Skin epidermis (tissue), 12 donors: ENCODE measurements around the gene CNTNAP2.
"Not testable (repeated sequence)": the region's sequence is repeated elsewhere in the genome, so short reads cannot be mapped to it uniquely, and the experiment has no call there.

ENCODE experiments used
- H3K27ac ChIP-seq, 21 experiments: fragments of 200-600 bp; sonication (generic) in 11 of 21; one replicate each; pipeline ENCODE4 v1.5.0; 2020; ENCODE audit warnings: mild to moderate bottlenecking in 3 of 21, inconsistent platforms in 2 of 21, moderate library complexity in 2 of 21
- H3K4me3 ChIP-seq, 7 experiments: fragments of 200-600 bp; sonication (generic) in 2 of 7; one replicate each; pipeline ENCODE4 v1.5.0; 2020; ENCODE audit warnings: inconsistent platforms in 2 of 7, mild to moderate bottlenecking in 2 of 7, moderate library complexity in 1 of 7

The CNTNAP2 gene

GRCh38 chr7:147541261-147541660 lies 1424.7 kb downstream of the CNTNAP2 start:
- Histone ChIP-seq H3K27ac (no peak overlapping the region), H3K4me3 (no peak overlapping the region)

GRCh38 chr7:147547252-147547897 lies 1430.8 kb downstream of the CNTNAP2 start:
- Histone ChIP-seq H3K4me3 (no peak overlapping the region), H3K27ac (no peak overlapping the region)

DNA sequence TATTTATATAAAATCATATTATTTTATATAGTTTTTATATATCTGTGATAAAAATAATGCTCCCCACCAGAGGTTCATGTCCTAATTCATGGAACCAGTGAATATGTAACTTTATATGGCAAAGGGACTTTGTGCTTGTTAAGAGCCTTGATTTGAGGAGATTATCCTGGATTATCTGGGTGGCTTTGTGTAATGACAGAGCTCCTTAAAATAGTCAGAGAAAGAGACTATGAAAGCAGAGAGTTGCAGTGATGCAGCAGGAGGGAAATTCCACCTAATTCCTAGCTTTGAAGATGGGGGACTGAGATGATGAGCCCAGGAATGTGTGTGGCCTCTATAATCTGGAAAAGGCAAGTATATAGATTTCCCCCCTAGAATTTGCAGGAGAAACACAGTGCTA lies 1439.7 kb downstream of the CNTNAP2 start:
- Histone ChIP-seq H3K4me3 (no peak overlapping the region), H3K27ac (no peak overlapping the region)

DNA sequence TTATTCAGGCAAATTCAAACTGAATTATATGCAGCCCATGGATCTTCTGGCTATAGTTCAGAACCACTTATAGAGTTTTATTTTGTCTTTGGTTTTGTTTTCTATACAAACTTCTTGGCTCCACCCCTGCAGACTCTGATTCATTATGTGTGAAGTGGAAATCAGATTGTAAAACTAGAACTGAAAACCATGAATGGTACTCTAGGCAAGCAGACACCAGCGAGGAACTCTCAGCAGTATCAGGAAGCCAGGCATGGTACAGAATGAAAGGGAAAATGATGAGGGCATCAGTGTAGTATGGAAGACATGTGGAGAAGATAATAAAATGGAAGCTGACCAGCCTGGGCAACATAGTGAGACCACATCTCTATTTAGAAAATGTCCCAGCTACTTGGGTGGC lies 1447.1 kb downstream of the CNTNAP2 start:
- H3K27ac ChIP-seq, result no peak overlapping the region
- H3K4me3 ChIP-seq, result no peak overlapping the region

GRCh38 chr7:147564786-147565476 lies 1448.3 kb downstream of the CNTNAP2 start:
- Histone ChIP-seq H3K4me3 (no peak overlapping the region), H3K27ac (no peak overlapping the region)

GRCh38 chr7:147567043-147567442 lies 1450.4 kb downstream of the CNTNAP2 start:
- Histone ChIP-seq H3K27ac (no peak overlapping the region), H3K4me3 (no peak overlapping the region)

DNA sequence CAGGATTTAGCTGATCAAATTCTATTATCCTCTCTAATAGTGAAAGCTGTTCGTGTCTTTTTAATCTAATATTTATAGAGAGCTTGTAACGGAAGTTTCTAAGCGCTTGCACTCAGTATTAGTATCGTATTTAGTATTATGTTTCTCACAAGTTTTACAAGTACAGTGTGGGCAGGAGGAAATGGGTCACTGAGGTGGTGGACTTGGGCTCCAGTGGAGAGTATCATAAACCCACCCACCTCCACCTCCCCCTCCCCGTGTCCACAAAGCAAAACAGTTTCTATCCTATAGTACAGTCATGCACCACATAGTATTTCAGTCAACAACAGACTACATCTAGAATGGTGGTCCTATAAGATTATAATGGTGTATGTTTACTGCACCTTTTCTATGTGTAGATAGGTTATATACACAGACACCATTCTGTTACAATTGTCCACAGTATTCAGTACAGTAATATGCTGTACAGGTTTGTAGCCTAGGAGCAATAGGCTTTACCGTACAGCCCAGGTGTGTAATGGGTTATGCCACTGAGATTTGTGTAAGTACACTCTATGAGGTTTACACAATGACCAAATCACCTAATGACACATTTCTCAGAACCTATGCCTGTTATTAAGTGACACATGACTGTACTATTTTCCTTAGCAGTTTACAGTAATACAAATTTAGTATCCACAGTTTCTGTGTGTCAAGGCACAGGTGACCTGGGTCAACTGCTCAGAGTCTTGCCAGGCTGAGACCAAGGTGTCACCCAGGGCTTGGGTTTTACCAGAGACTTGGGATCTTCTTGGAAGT lies 1452.7 kb downstream of the CNTNAP2 start:
- Histone ChIP-seq H3K4me3 (no peak overlapping the region), H3K27ac (no peak overlapping the region)

GRCh38 chr7:147570390-147570789 lies 1453.8 kb downstream of the CNTNAP2 start:
- Histone ChIP-seq H3K4me3 (no peak overlapping the region), H3K27ac (no peak overlapping the region)

DNA sequence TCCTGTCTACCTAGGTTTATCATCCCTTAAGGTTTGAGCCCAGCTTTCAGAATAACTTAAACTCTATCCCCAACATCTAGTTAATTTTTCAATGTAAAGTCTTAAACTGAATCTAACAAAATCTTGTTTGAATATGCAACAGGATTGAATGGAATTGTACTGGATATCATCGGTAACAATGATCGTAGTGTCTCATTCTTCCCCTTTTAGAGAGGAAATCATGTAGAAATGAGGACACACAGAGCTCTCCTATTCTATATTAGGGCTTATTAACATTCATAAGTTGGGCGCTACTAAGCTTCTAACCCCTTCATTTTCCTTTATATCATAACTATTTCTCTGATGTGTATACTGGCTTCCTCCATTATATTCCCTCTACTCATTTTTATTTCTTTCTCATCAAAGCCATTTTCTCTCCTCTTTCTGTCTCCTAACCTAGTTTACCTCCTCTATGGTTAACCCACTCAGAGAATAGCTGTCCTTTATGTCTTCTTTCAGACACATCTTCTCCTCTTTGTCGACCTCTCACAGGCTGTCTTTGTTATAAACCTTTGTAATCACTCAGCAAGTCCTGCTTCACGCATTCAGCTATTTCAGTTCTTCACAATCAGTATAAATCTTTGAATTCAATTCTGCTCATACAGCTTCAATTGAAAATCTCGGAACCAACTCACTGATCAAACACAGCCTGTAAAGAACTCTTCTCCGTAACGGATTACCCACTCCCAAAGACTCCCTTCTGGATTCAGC lies 1455.0 kb downstream of the CNTNAP2 start:
- Histone ChIP-seq H3K4me3 (no peak overlapping the region), H3K27ac (no peak overlapping the region)

DNA sequence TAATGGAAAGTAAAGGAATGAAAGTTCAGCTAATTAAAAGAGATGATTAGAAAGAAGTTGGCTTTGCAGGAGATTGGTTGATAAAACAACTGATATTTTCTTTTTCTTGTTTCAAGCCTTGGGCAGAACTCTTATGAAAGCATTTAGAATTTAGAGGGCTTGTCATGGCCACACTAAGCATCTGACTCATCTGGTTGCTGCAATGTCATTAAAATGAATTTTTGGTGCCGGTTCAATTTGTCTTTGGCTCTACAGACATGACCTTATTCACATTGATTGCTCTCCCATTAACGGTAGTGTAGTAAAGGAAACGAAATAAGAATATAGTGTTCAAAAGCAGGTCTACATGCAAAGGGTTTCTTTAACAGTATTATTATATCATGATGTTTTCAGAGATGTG lies 1461.6 kb downstream of the CNTNAP2 start:
- Histone ChIP-seq H3K27ac (no peak overlapping the region), H3K4me3 (no peak overlapping the region)

DNA sequence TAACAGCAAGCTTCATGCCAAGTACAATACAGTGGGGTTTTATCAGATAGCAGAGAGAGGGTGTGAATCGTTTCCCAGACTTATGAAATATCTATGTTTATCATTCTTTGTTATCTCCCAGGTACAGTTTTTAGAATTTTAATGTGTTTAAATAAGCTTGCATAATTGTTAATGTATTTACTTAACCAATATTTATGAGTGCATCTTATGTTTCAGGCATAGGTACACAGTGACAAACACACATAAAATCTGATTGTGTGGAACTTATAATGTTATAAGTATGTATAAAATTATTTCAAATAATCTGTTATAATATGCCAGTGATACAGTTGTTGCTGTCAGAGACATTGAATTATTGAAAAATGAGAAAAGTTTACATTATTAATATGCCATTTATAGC lies 1462.5 kb downstream of the CNTNAP2 start:
- Histone ChIP-seq H3K27ac (no peak overlapping the region), H3K4me3 (no peak overlapping the region)

- H3K27ac ChIP-seq, result no peak overlapping the region
- H3K4me3 ChIP-seq, result no peak overlapping the region
Measured at GRCh38 chr7:147584771-147585193, 1468.2 kb downstream of the CNTNAP2 start.

GRCh38 chr7:147586110-147586509 lies 1469.5 kb downstream of the CNTNAP2 start:
- Histone ChIP-seq H3K27ac (no peak overlapping the region), H3K4me3 (no peak overlapping the region)

- Histone ChIP-seq H3K27ac (no peak overlapping the region), H3K4me3 (no peak overlapping the region)
Measured at GRCh38 chr7:147586526-147586925, 1469.9 kb downstream of the CNTNAP2 start.

DNA sequence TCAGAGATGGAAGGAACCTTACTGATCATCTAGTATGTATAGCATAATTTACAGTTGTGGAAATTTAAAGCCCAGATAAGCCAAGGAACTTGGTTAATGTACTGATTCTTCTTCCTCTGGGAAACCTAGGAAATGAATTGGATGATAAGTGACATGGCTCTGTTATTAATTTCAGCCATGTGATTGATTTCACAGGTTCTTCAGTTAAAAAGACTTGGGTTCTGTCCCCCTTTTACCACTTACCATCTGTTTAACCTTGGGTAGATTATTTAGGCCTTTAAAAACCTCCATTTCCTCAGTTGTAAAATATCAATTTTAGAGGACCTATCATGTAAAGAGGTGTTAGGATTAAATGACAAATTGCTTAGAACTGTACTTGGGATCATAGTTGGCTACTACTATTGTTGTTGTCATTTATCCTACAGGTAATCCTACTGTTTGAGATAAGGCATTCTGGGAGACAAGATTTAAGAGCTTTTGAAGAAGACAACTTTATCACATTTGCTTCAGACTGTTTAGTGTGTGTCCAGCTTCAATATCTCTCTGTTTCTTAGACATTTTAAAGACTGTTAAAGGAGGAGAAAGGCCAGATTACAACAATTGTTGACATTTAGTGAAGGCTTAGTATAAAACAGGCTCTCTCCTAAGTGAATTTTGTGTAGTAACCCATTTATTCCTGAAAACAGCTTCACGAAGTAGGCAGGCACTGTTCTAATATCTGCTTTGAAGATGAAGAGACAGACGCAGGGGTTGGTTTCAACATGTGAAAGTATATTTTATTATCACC lies 1476.9 kb downstream of the CNTNAP2 start:
- no peak overlapping the region for H3K27ac ChIP-seq
- no peak overlapping the region for H3K4me3 ChIP-seq

GRCh38 chr7:147595042-147595441 lies 1478.4 kb downstream of the CNTNAP2 start:
- Histone ChIP-seq H3K4me3 (no peak overlapping the region), H3K27ac (no peak overlapping the region)

- H3K4me3 ChIP-seq, H3K27ac ChIP-seq: not testable (repeated sequence)
Measured at GRCh38 chr7:147598687-147599086, 1482.1 kb downstream of the CNTNAP2 start.

DNA sequence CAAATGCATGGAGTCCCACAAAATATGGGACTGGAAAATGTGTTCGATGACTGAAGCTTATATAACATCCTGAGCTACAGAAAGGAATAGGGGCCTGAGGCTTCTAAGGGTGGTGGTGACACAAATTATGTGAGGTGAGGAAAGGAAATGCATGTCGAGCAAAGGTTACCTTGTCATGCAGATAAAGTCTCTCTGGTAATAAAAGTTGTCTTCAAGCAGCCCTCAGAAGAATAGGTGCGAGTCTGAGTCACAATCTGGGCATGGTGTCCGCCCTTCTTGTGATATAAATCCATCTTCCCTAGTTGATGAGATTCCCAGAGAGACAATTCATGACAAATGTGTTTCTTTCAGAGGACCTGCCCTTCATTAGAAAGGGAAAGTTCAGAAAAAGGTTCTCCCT lies 1488.7 kb downstream of the CNTNAP2 start:
- Histone ChIP-seq H3K4me3 (no peak overlapping the region), H3K27ac (no peak overlapping the region)

DNA sequence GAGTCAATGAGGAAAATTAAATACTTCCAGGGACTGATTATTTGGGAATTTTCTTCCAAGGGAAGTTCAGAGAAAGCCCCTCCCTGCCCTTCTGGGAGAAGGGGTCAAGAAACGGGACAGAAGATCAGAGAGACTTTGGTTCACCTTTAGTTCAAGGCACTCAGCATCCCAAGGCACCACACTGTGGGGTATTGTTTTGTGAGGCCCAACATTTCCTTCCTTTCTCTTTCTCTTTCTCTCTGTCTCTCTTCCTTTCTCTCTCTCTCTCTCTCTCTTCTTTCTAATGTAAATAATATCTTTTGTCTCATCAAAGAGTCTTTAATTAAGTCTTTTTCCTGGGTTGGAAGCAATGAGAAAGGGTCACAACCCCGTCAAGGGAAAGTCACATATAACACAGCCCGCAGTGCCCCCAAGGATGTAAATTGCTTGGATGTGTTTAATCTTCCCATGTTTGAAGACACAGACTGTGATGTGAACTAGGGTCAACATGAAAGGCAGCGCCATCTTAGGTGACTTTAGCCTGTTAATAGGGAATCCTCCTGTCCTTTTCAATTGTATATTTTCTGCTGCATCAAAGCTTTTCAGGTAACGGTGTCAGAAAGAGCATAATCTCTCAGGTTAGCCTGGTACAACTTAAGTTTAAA lies 1490.7 kb downstream of the CNTNAP2 start:
- Histone ChIP-seq H3K27ac (no peak overlapping the region), H3K4me3 (no peak overlapping the region)
